HFF-Myc (cell line): Measurements from ENCODE around the gene ELMO1.

Source experiments
- DNase-seq: peaks from one replicate; pipeline ENCODE4 v3.0.0-alpha.2; 2011; ENCODE audit warnings: low read depth; ENCODE audit errors: extremely low read depth
- H3K4me3 ChIP-seq: replicated peaks from 2 replicates; pipeline ENCODE4 v1.5.1; 2011; ENCODE audit warnings: low read depth, mild to moderate bottlenecking, control low read depth, low read length
- CTCF ChIP-seq: IDR thresholded peaks from 2 replicates; pipeline ENCODE4 v1.5.1; 2012; ENCODE audit warnings: mild to moderate bottlenecking, low read depth, low read length, control low read depth; ENCODE audit errors: missing control alignments

ELMO1 gene, protein sequence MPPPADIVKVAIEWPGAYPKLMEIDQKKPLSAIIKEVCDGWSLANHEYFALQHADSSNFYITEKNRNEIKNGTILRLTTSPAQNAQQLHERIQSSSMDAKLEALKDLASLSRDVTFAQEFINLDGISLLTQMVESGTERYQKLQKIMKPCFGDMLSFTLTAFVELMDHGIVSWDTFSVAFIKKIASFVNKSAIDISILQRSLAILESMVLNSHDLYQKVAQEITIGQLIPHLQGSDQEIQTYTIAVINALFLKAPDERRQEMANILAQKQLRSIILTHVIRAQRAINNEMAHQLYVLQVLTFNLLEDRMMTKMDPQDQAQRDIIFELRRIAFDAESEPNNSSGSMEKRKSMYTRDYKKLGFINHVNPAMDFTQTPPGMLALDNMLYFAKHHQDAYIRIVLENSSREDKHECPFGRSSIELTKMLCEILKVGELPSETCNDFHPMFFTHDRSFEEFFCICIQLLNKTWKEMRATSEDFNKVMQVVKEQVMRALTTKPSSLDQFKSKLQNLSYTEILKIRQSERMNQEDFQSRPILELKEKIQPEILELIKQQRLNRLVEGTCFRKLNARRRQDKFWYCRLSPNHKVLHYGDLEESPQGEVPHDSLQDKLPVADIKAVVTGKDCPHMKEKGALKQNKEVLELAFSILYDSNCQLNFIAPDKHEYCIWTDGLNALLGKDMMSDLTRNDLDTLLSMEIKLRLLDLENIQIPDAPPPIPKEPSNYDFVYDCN

DNA sequence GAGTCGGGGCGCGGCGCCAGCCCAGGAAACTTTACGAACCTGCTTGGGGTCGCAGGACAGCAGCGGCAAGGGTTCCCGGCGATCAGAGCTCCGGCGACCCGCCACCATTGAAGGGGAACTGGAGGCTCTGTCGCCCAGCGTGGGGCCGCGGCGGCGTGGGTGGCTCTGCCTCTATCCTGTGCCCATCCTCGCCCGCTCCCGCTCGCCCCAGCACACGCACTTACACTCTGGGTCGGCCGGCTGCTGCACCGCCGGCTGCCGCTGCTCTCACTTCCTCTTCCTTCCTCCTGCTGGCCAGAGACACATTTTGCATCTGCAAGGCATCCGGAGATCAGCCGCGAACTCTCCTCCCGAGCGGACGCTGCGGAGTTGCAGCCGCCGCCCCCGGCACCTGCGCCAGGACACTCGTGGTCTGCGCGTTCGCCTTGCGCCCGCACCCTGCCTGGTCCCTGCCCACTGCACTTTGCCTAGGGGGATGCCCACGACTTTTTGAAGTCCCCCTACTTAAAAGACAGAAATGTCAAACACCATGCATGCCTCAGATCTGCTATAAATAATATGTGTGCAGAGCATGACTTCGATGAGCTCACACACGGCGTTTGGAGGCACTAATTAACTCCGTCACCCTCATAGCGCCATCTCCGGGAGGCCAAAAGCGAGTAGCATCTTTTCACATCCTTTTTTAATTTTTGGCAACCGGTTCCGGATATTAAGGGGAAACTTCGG, at the start of gene ELMO1:
ELMO1 (minus strand) TSS at position 229 of the 726 bp plus-strand sequence. CDS start 106,174 bp downstream, outside the sequence.
- H3K4me3 ChIP-seq: peak within 1 kb of the TSS; percentile 15; the same call in 1 of the 2 replicates
- TF ChIP-seq CTCF: no peak
- peak; percentile 2 for DNase-seq

DNA sequence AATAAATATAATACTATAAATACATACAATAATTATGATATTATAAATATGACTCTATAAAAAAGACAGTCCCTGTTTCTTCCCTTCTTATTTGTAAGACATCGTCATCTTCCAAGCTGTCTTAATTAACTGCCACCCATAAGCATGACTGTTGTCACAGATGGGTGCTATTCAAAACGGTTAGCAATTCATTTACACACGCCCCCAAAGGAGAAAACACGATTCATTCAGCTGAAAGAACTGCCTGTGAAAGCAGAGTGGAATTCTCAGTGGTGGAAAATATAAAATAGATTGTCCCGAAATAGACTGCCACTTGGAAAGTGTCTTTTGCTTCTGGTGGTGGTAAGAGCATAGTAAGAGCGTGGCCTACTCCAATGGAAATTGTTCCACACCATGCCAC, 48.9 kb upstream of the ELMO1 start:
- no peak for TF ChIP-seq CTCF
- no peak overlapping the region for H3K4me3 ChIP-seq
- no peak for DNase-seq

DNA sequence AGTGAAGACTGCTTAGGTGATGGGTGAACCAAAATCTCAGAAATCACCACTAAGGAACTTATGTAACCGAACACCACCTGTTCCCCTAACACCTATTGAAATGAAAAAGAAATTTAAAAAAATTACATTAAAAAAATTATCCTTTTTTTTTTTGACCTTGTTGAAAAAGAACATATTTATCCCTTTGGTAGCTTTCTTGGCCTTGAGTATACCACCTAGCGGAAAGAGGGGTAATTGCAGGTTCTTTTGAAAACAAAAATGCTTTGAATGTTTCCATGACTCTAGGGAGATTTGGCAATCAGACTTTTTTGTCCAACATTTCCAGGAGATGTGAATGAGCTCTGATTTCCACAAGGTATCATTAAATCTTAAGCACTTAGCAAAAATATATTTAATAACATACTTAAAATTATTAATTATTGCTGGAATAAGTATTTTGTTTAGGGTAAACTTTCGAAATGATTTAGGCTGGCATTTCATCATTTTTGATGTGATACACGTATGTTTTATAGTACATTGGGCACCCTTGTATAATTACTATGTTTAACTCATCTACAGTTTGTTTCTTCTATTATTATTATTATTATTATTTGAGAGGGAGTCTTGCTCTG, 47.0 kb upstream of the ELMO1 start:
- no peak overlapping the region for H3K4me3 ChIP-seq
- DNase-seq: peak; percentile 1
- TF ChIP-seq CTCF: peak; percentile 55

GRCh38 chr7:37494926-37495325, 46.3 kb upstream of the ELMO1 start:
- TF ChIP-seq CTCF: no peak
- H3K4me3 ChIP-seq: no peak overlapping the region
- DNase-seq: no peak

DNA sequence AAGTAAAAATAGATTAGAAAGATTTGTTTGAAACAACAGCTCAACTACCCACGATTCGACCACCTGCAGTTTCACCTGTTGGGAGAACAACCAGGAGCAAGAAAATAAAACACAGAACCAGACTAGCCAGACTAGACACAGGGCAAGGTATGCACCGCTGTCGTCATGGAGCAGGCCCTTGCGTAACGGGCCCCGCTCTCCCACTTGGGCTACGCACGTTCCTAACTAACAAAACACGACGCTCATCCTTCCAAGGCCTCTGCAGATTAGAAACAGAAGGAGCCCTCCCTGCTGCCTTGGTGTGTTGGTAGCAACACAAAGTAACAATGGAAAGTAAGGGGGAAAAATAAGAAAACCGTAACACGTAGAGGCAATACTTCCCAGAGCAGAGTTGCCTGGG, 45.1 kb upstream of the ELMO1 start:
- TF ChIP-seq CTCF: no peak
- no peak for DNase-seq
- H3K4me3 ChIP-seq: no peak overlapping the region

GRCh38 chr7:37493123-37493522, 44.5 kb upstream of the ELMO1 start:
- no peak for DNase-seq
- no peak for TF ChIP-seq CTCF
- H3K4me3 ChIP-seq: no peak overlapping the region
